ENCODE results near the gene SLC25A11.

SLC25A11 gene

DNA sequence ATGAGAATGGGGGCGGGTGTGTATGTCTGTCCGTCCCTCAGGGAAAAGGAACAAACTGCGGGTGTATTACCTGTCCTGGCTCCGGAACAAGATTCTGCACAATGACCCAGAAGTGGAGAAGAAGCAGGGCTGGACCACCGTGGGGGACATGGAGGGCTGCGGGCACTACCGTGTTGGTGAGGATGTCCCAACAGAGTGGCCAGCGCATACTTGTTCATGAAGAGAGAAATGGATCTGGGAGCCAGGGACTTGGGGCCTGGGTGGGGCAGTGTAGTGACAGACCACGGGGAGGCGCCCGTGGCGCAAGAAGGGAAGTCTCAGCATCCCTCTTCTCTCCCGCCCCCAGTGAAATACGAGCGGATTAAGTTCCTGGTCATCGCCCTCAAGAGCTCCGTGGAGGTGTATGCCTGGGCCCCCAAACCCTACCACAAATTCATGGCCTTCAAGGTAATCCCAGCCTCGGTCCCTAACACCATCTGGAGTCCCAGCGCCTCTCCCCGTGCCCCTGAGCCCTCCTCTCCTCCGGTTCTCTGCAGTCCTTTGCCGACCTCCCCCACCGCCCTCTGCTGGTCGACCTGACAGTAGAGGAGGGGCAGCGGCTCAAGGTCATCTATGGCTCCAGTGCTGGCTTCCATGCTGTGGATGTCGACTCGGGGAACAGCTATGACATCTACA lies 44.1 kb downstream of the SLC25A11 start:
- DNase-seq (ENCODE audit: low read depth in 2 of 2): no peak

DNA sequence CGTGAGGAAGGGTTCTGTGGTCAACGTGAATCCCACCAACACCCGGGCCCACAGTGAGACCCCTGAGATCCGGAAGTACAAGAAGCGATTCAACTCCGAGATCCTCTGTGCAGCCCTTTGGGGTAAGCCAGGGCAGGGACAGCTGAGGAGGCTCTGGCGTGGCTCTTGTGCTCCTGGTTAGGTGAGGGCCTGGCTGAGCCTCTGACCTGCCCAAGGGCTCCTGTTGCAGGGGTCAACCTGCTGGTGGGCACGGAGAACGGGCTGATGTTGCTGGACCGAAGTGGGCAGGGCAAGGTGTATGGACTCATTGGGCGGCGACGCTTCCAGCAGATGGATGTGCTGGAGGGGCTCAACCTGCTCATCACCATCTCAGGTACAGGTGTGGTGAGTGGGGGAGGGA lies 44.7 kb downstream of the SLC25A11 start:
- no peak for DNase-seq (ENCODE audit: low read depth in 2 of 2)

DNA sequence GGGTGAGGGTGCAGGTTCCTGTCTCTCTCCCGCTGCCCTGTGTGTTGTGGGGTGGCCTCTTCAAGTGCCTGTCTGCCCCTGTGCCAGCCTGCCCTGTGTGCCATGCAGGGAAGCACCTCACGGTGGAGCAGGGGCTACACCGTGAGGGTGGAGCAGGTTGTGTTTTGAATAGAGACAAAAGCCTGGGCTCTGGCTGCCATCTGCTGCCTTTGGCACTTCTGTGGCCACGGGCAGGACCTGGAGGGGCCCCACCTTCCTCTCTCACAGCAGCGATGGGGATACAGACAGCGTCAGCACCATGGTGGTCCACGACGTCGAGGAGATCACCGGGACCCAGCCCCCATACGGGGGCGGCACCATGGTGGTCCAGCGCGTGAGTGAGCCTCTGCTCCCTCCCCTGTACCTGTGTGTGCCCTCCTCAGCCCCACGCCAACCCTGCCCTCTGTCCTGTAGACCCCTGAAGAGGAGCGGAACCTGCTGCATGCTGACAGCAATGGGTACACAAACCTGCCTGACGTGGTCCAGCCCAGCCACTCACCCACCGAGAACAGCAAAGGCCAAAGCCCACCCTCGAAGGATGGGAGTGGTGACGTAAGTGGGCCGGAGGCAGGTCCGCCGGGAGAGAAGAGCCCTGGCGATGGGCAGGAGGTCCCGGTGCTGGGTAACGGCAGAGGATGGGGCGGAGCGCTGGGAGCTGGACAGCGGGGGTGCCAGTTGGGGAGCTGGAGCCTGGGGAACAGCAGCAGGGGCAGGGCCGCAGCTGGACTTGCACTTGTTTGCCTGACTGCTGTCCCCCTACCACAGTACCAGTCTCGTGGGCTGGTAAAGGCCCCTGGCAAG lies 45.9 kb downstream of the SLC25A11 start:
- DNase-seq (ENCODE audit: low read depth in 2 of 2): no peak

DNA sequence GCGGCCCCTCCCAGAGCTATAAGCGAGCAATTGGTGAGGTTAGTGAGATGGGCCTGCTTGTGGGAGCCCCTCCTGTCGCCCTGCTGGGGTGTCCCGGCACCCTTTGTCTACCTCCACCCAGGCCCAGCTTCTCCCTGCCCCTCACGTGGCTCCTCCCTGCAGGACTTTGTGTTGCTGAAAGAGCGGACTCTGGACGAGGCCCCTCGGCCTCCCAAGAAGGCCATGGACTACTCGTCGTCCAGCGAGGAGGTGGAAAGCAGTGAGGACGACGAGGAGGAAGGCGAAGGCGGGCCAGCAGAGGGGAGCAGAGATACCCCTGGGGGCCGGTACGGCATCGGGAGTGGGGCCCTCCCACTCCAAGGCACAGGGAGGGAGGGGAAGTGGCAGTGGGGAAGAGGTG lies 46.6 kb downstream of the SLC25A11 start:
- DNase-seq (ENCODE audit: low read depth in 2 of 2): no peak

DNA sequence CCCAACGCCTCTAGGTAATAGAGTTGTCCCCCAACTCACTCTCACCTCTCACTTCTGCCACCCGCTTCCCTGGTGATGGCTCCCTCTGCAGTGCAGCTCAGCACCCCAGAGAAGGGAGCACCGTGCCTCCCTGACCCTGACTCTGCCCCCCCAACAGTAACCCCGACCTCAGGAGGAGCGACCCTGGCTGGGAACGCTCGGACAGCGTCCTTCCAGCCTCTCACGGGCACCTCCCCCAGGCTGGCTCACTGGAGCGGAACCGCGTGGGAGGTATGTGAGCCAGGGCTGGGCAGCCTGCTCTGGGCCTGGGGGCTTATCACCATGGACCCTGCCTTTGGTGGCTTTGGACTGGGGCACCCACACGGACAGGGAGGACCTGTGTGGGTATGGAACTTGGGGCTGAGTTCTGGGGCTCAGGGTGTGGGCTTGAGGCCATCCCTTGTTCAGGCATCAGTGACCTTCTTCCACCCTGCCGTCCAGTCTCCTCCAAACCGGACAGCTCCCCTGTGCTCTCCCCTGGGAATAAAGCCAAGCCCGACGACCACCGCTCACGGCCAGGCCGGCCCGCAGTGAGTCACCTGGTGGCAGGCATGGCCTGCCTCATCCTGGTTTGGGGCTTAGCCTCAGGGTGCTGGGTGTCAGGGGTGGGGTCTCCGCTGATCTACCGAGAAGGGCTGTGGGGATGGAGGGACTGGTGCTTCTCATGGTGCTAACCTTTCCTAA lies 47.2 kb downstream of the SLC25A11 start:
- DNase-seq (ENCODE audit: low read depth in 2 of 2): no peak

DNA sequence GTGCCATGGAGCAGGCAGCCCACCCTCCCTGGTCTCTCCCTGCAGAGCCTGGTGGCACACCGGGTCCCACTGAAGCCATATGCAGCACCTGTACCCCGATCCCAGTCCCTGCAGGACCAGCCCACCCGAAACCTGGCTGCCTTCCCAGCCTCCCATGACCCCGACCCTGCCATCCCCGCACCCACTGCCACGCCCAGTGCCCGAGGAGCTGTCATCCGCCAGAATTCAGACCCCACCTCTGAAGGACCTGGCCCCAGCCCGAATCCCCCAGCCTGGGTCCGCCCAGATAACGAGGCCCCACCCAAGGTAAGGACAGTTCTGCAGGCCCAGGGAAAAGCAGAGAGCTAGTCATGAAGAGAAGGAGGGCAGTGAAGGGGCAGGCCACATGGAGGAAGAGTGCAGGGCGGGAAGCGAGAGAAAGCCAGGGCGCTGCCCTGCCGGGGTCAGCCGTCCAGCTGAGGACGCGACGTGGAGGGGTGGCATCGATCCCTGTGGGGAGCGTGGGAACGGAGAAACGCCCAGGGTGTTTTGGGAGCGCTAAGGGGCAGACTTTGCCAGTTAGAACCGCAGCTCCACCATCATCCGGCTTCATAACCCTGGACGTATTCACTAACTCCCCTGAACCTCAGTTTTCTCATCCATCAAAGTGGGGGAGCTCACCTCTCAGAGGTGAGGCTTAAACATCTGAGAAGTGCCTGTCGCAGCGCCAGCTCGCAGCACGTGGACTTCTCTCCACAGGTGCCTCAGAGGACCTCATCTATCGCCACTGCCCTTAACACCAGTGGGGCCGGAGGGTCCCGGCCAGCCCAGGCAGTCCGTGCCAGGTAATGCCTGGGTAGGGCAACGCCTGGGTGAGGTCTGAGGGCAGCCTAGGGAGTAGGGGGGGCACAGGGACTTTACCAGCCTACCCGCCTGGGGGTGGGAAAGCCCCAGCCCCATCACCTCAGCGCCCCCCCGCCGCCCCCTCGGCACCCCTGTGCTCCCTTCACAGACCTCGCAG lies 48.1 kb downstream of the SLC25A11 start:
- DNase-seq (ENCODE audit: low read depth in 2 of 2): no peak

DNA sequence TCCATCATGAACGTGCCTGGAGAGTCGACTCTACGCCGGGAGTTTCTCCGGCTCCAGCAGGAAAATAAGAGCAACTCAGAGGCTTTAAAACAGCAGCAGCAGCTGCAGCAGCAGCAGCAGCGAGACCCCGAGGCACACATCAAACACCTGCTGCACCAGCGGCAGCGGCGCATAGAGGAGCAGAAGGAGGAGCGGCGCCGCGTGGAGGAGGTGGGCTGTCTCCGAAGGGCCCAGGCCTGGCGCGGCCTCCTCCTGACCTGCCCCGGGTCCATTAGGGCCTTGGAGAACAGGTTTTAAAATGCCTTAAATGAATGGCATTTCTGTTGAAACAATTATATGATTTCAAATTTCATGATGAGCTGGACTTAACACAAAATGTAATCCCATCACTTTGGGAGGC lies 52.3 kb downstream of the SLC25A11 start:
- DNase-seq (ENCODE audit: low read depth in 2 of 2): no peak

Data from fibroblast of skin of left quadriceps (primary cell).